Tracheal epithelial cell (primary cell): Measurements from ENCODE around the gene GRK4. TPM values are rescaled to one million over a fixed set of nuclear protein-coding genes. Genes with fewer than 3 reads are reported as not detected.

Experiments used
- total RNA-seq: library from RNA; depleted of rRNA; stranded (reverse); fragments of >200 nt; gene quantifications from 2 replicates; pipeline ENCODE4 v1.2.1, GENCODE V29; 2014

The GRK4 gene
- total RNA-seq = 2.8 and 4.1 TPM in 2 replicates

DNA sequence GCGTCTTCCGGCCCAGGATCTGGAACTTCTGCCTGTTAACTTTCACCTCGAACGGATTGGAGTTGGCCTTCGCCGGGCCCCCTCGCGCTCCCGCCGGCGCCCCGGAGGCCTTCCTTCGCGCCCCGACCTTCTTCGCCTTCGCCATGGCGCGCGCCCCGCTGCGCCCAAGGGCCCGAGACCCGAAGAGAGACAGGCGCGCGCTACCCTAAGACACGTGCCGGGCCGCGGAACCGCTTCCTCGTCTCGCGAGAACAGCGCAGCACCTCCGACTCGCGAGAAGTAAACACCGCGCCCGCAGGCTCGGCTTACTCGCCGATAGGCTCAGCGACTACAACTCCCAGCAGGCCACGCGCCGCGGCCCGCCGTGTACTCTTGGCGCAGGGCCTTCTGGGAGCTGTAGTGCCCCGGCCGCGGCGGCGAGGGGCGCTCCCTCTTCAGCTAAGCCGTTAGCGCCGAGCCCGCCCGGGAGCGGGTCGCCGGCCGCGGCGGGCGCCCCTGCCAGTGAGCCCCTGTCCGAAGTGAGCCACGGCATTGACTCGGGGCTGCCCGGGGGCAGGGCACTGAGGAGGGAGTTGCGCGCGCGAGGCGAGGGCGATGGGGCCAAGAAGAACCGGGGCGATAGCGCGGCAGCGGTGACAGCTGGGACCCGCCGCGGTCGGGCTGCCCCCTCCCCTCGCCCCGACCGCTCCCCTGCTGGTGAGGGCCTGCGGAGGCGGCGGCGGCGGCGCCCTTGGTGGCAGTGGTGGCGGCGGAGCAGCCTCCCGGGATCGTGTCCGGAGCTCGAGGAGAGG, at the start of gene GRK4, which contains the start of gene NOP14:
TSS of gene GRK4 (plus strand) at position 397 of the 791 bp plus-strand sequence. CDS start 500 bp downstream, outside the sequence.
TSS of gene NOP14 (minus strand) at position 232 of the 791 bp plus-strand sequence. CDS start at position 145, 87 bp downstream.

DNA sequence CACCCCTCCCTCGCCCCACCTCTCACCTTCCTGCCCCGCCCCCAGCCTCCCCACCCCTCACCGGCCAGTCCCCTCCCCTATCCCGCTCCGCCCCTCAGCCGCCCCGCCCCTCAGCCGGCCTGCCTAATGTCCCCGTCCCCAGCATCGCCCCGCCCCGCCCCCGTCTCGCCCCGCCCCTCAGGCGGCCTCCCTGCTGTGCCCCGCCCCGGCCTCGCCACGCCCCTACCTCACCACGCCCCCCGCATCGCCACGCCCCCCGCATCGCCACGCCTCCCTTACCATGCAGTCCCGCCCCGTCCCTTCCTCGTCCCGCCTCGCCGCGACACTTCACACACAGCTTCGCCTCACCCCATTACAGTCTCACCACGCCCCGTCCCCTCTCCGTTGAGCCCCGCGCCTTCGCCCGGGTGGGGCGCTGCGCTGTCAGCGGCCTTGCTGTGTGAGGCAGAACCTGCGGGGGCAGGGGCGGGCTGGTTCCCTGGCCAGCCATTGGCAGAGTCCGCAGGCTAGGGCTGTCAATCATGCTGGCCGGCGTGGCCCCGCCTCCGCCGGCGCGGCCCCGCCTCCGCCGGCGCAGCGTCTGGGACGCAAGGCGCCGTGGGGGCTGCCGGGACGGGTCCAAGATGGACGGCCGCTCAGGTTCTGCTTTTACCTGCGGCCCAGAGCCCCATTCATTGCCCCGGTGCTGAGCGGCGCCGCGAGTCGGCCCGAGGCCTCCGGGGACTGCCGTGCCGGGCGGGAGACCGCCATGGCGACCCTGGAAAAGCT, 110.9 kb downstream of the GRK4 start, which contains the start of the genes HTT and HTT-AS:
TSS of gene HTT (plus strand) at position 604 of the 768 bp plus-strand sequence. CDS start at position 749, 145 bp downstream.
TSS of gene HTT-AS (minus strand) at position 461 of the 768 bp plus-strand sequence.

Other genes with a start within 250 kb of the GRK4 start
- 48.2 and 122 TPM in 2 replicates for gene TNIP2, start 207.2 kb upstream of the GRK4 start, total RNA-seq
- gene SH3BP2, start 170.5 kb upstream of the GRK4 start, total RNA-seq = 45.5 and 46.5 TPM in 2 replicates
- gene ADD1, start 119.7 kb upstream of the GRK4 start, total RNA-seq = 78.4 and 92.8 TPM in 2 replicates
- gene NOP14, start 165 bp upstream of the GRK4 start, total RNA-seq = 27.5 and 29.4 TPM in 2 replicates
- not detected in 2 replicates for gene HTT-AS, start 111.0 kb downstream of the GRK4 start, total RNA-seq
- 26.6 and 32.0 TPM in 2 replicates for gene HTT, start 111.1 kb downstream of the GRK4 start, total RNA-seq